GM10248 (cell line): ENCODE measurements around the gene RASL10A.

Experiments
- CTCF ChIA-PET: fragments of 300-600 bp; sonication (Branson Sonifier 250); formaldehyde crosslinking; extraction: SDS; loops from one replicate; lab custom pipeline; 2021; ENCODE audit warnings: antibody characterized with exemption; lab: Yijun Ruan, JAX
- POLR2A ChIA-PET: fragments of 350-650 bp; sonication (Branson Sonifier 250); formaldehyde crosslinking; extraction: SDS; loops from one replicate; lab custom pipeline; 2020; ENCODE audit warnings: antibody characterized with exemption; lab: Yijun Ruan, JAX
- DNase-seq: peaks from one replicate; pipeline ENCODE4 v3.0.0; 2012; ENCODE audit errors: extremely low spot score
- TF ChIP-seq, protein P1 (sequence below): IDR thresholded peaks from 2 replicates; pipeline ENCODE4 v1.5.1; 2012; ENCODE audit warnings: mild to moderate bottlenecking, low read depth; ENCODE audit errors: extremely low read depth, missing control alignments, control extremely low read depth

Gene RASL10A

DNA sequence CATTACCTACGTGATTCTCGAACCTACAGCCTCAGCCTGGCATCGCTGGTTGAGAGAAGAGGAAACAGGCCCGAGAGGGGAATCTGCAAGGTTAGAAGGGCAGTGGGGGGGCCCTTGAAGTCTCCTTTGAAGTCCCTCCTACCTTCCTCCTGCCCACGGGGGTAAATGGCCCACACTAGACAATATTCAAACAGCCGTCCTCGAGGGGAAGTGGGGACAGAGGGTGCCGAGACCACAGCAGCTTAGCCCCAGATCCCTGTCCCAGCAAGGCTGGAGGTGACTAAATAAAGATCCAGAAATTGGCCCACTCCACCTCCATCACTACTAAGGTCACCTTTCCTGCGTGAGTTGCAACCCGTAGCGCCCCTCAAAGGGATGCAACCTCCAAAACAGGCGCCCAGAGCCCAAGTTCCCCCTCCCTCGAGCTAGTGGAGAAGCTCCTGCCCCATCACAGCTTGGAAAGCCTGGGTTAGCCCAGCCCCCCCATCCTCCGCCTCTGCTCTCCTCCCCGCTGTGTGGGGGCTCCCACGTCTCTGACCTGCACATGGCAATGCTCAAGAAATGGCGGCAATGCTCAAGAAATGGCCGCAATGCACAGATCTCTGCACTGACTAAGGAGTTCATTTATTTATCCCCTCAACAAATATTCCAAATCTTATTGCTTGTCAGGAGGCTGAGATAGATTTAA lies 788 bp upstream of the RASL10A start:
- ChIA-PET CTCF (interaction anchor here (1.0 to 1.5 kb wide), 3 partner anchors 10 to 48 kb away, joined by 3 to 4 read pairs (median 3); partner anchors contain the start of gene GAS2L1), POLR2A (no interaction called here)
- TF ChIP-seq, protein P1, sequence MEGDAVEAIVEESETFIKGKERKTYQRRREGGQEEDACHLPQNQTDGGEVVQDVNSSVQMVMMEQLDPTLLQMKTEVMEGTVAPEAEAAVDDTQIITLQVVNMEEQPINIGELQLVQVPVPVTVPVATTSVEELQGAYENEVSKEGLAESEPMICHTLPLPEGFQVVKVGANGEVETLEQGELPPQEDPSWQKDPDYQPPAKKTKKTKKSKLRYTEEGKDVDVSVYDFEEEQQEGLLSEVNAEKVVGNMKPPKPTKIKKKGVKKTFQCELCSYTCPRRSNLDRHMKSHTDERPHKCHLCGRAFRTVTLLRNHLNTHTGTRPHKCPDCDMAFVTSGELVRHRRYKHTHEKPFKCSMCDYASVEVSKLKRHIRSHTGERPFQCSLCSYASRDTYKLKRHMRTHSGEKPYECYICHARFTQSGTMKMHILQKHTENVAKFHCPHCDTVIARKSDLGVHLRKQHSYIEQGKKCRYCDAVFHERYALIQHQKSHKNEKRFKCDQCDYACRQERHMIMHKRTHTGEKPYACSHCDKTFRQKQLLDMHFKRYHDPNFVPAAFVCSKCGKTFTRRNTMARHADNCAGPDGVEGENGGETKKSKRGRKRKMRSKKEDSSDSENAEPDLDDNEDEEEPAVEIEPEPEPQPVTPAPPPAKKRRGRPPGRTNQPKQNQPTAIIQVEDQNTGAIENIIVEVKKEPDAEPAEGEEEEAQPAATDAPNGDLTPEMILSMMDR: no peak
- DNase-seq: no peak

DNA sequence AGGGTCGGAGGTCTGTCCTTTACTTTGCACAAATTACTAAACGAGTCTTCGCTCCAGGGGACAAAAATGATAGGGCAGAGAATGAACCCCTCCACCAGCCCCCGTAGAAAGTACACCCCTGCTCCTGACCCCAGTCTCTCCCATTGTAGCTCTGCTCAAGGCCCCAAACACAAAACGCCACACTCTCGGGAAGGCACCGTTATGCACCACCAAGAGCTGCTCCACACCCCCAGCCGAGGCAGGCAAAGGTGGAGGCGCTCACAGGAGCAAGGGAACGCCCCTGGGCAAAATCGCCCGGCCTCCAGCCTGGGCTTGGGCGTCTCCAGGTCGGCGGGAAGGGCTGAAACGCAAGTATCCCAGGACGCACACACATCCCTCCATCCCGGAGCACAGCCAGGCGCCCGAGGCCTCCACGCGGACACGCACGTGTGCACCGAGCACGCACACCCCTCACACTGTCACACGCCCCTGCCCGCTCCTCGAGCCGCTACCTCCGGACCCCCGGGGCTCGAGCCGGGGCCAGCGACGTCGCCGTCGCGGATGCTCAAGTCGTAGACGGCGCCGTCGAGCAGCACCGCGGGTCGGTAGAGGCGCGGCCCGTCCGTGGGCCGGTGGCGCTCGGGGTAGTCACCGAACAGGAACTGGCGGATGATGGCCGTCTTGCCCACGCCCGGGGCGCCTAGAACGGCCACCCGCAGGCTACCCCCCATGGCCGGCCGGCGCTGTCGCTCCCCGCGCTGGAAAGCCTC lies 786 bp downstream of the RASL10A start:
- CTCF ChIA-PET: interaction anchor here (2.3 kb wide), 1 partner anchor 11 kb away, joined by 10 read pairs; no protein-coding TSS in a partner anchor
- DNase-seq: no peak
- POLR2A ChIA-PET: no interaction called here
- TF ChIP-seq, protein P1: no peak

DNA sequence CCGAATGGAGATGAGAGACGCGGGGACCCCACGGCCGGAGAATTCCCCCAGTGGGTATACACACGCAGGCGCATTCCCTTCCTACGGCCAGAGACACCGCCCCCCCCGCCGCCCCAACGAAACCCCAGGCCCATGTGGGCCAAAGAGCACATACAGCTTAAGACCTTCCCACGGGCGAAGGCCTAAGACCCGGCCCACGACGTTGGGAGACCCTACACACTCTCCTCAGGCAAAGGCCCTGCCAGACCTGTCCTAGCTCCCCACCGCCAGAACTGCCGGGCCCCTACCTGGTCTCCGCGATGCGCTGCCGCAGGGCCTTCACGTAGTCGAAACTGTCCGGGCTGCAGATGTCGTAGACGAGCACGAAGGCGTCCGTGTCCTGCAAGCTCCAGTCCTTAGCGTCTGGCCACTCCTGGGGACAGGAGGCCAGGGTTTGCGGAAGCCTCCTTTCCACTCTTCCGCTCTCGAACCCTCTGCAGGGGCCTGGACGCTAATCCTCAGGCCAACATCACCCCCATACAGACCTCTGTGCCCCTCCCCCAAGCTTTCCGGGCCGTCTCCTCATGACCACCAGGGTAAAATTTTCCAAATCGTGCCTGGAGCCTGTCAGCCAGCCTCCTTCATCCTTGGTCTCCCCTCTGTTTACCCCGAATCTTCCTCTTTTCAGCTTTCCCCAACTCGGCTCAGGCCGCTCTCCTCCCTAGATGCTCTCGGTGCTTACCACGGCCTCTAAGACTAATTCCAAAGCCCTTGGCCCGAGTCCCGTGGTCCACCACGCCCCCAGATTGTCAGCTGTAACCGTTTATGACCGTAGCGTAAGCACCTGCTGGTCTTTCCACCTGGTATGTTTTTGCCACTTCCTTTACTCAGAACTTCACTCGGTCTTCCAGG lies 1.7 kb downstream of the RASL10A start:
- POLR2A ChIA-PET: no interaction called here
- CTCF ChIA-PET: interaction anchor here (0.9 to 2.3 kb wide), 4 partner anchors 10 to 68 kb away, joined by 3 to 10 read pairs (median 4); no protein-coding TSS in a partner anchor

DNA sequence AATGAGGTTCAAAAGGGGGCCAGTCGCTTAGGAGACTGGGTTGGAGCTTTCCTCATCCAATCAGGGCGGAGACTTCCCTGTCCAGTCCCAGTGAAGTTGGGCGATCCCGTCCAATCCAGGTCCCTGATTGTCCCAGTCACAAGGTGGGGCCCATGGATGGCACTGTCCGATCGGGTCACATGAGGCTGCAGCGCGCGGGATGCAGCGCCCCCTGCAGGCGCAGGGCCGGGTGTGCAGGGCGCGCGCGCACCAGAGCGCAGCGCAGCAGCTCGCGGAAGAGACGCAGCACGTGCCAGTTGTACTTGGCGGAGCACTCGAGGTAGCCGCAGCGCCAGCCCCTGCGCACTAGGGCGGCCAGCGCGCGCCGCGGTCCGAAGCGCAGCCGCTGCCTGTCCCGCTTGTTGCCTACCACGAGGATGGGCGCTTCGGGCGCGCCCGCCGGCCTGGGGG lies 2.3 kb downstream of the RASL10A start:
- ChIA-PET POLR2A (no interaction called here), CTCF (interaction anchor here (0.7 to 2.3 kb wide), 8 partner anchors 8 to 68 kb away, joined by 3 to 10 read pairs (median 4); no protein-coding TSS in a partner anchor)
- TF ChIP-seq, protein P1: peak; percentile 53
- DNase-seq: no peak

More for the DNA sequence above, 1.7 kb downstream of the RASL10A start:
- TF ChIP-seq, protein P1: no peak
- no peak for DNase-seq

DNA sequence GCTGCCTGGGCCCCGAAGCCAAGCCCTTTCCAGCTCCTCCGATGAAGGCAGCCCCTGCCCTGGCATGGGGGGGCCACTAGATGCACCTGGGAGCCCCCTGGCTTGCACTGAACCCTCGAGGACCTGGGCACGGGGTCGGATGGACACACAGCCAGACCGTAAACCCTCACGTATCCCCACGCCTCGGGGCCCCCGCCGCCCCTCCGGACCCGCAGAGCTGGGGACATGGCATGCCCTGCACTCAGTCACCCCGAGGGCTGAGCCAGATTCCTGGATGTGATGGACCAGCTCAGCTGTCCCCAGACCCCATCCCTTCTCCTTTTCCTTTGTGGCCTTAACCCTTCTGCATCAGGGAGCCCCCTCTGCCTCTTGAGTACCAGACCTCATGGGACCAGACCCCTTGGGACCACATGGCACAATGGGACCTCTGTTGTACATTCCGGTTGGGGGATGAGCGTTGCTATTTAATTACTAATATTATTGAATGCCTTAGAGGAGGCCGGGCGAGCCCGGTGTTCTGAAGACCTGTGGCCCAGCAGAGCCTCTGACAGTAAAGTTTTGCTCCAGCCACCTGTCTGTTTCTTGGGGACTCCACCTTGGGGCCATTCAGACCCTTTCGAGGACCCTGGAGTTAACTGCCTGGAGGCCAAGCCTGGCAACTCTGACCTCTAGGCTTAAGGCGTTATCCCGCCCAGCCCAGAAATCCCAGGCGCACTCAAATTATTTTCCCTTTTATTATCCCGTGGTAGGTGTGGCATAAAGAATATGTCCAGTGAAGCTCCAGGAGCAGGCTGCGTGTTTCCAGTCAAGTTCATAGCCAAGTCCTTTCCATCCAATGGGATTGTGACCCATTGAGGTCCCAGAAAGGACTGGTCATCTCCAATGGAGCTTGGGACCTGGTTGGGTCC lies 3.0 kb downstream of the RASL10A start:
- TF ChIP-seq, protein P1: no peak
- ChIA-PET POLR2A (no interaction called here), CTCF (interaction anchor here (0.7 to 2.3 kb wide), 7 partner anchors 9 to 69 kb away, joined by 3 to 10 read pairs (median 4); no protein-coding TSS in a partner anchor)
- no peak for DNase-seq
